Sigmoid colon (tissue), 4 donors: Measurements from ENCODE around the gene SH2B3.

Experiments used
- EP300 ChIP-seq, 4 donors: sonication (generic); formaldehyde crosslinking; IDR thresholded peaks; one replicate each; pipeline ENCODE4 v1.6.1; 2017; ENCODE audit warnings: antibody characterized with exemption in 4 of 4
- POLR2A ChIP-seq, 2 donors: fragments of 450-650 bp; IDR thresholded peaks; one replicate each; pipeline ENCODE4 v1.6.1; 2016; ENCODE audit warnings: antibody characterized with exemption in 2 of 2, mild to moderate bottlenecking in 2 of 2, moderate library complexity in 2 of 2
- POLR2AphosphoS5 ChIP-seq, 4 donors: sonication (generic); formaldehyde crosslinking; IDR thresholded peaks; one replicate each; pipeline ENCODE4 v1.6.1; 2017; ENCODE audit warnings: antibody characterized with exemption in 4 of 4
- TF ChIP-seq, protein P1 (sequence below), 4 experiments: fragments of 450-650 bp in 3 of 4; fragments of 200-600 bp in 1 of 4; IDR thresholded peaks; one replicate each; pipeline ENCODE4 v1.5.1; 2016 to 2019; ENCODE audit warnings: antibody characterized with exemption in 4 of 4, mild to moderate bottlenecking in 3 of 4, moderate library complexity in 2 of 4

DNA sequence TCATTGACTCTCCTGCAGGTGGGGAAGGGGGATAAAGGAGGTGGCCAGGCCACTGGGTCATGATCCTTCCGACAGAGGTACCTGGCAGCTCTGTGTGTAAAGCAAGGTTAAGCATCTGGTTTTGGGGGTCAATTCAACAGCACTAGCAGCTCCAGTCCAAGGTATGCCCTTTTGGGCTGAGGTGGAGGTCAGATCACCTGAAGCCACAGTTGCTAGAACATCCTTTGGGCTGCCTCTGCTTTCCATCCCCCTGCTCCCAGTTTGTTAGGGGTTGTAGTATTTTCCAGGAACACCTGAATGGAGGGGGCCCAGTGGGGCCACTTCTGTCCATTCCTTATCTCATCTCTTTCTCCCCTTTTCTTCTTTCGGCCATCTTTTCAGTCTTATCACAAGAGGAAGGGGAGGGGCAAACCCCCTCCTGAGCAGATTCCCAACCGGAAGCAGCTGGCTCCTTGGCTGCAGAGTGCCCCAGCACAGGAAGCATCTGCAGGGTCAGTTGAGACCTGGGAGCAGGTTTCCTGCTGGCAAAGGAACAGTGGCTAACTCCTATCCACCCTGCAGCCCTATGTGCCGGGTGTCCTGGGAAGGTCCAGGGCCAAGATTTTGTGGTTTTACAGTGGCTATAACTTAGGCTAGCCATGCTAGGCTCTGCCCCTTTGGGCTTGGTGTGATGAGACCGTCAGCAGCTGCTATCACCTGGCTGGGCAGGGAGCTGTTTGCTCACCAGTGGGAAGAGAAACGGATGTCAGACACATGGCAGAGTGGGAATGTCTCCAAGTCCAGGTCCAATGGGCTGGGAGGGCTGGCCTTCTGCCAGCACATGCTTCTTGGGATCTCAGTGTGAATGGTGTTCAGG, 40.2 kb downstream of the SH2B3 start:
- TF ChIP-seq, protein P1, sequence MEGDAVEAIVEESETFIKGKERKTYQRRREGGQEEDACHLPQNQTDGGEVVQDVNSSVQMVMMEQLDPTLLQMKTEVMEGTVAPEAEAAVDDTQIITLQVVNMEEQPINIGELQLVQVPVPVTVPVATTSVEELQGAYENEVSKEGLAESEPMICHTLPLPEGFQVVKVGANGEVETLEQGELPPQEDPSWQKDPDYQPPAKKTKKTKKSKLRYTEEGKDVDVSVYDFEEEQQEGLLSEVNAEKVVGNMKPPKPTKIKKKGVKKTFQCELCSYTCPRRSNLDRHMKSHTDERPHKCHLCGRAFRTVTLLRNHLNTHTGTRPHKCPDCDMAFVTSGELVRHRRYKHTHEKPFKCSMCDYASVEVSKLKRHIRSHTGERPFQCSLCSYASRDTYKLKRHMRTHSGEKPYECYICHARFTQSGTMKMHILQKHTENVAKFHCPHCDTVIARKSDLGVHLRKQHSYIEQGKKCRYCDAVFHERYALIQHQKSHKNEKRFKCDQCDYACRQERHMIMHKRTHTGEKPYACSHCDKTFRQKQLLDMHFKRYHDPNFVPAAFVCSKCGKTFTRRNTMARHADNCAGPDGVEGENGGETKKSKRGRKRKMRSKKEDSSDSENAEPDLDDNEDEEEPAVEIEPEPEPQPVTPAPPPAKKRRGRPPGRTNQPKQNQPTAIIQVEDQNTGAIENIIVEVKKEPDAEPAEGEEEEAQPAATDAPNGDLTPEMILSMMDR (IDR thresholded peaks at IDR 0.05) = no peak
- TF ChIP-seq POLR2AphosphoS5 (IDR thresholded peaks at IDR 0.05) = peak; percentile 39 to 67 (median 52)
- TF ChIP-seq POLR2A (IDR thresholded peaks at IDR 0.05) = no peak
- no peak for TF ChIP-seq EP300 (IDR thresholded peaks at IDR 0.05)
